Heart right ventricle (tissue), 16 donors: ENCODE measurements around the gene CFAP92. TPM values are rescaled to one million over a fixed set of nuclear protein-coding genes. Genes with fewer than 3 reads are reported as not detected.

Experiments used
- ATAC-seq, 8 donors: fragments of 200-7000 bp; cut with Tn5 transposase; one replicate each; pipeline ENCODE4 v1.9.1; 2020; ENCODE audit warnings: mild to moderate bottlenecking in 8 of 8, moderate library complexity in 8 of 8, moderate number of reproducible peaks in 1 of 8
- DNase-seq, 2 donors: peaks; one replicate each; pipeline ENCODE4 v3.0.0-alpha.2; 2020
- H3K27ac ChIP-seq, 10 donors: fragments of 200-600 bp; sonication (generic) in 2 of 10; one replicate each; pipeline versions ENCODE4 v1.5.0 to v1.8.0; 2020 to 2022; ENCODE audit warnings: mild to moderate bottlenecking in 3 of 10
- H3K27me3 ChIP-seq, 7 donors: fragments of 200-600 bp; one replicate each; pipeline ENCODE4 v1.8.0; 2021 to 2022; ENCODE audit warnings: mild to moderate bottlenecking in 2 of 7
- H3K36me3 ChIP-seq, 9 donors: fragments of 200-600 bp; sonication (generic) in 1 of 9; one replicate each; pipeline versions ENCODE4 v1.5.0 to v1.8.0; 2020 to 2022; ENCODE audit warnings: mild to moderate bottlenecking in 2 of 9
- H3K4me1 ChIP-seq, 9 donors: fragments of 200-600 bp; sonication (generic) in 1 of 9; one replicate each; pipeline versions ENCODE4 v1.5.0 to v1.8.0; 2020 to 2022; ENCODE audit warnings: mild to moderate bottlenecking in 4 of 9
- H3K4me3 ChIP-seq, 10 donors: fragments of 200-600 bp; sonication (generic) in 2 of 10; one replicate each; pipeline versions ENCODE4 v1.5.0 to v1.8.0; 2020 to 2022; ENCODE audit warnings: mild to moderate bottlenecking in 7 of 10, moderate library complexity in 2 of 10
- H3K9me3 ChIP-seq, 11 donors: fragments of 200-600 bp in 10 of 11; sonication (generic) in 2 of 11; one replicate each; pipeline versions ENCODE4 v1.5.0 to v1.8.0; 2013 to 2022; ENCODE audit warnings: mild to moderate bottlenecking in 2 of 11, control low read depth in 1 of 11, moderate library complexity in 1 of 11
- WGBS, 2 donors: extraction: QIAGEN DNeasy Blood & Tissue Kit; methylation state at CpG; one replicate each; pipeline ENCODE4 v1.1.7; 2013; ENCODE audit warnings: inconsistent platforms in 1 of 2; 5-methylcytosine and 5-hydroxymethylcytosine counted together
- intact Hi-C, 10 donors: fragments of 100-400 bp; cut with DNase I; formaldehyde crosslinking; loops; one replicate each; pipeline versions ENCODE4 v1.11.1 to v1.14.2; 2022
- polyA plus RNA-seq, 2 donors: library from polyadenylated mRNA; stranded (reverse); fragments of 200-250 nt; gene quantifications; one replicate each; pipeline ENCODE4 v1.2.3, GENCODE V29; 2013
- total RNA-seq, 10 donors: library from RNA; stranded (reverse); fragmentation: NEBNext Ultra II Directional in 3 of 10; extraction: Animal tissue kit (Norgen Biotek cat#: 25700) in 3 of 10; gene quantifications; one replicate each; pipeline versions ENCODE4 v1.2.1 to v1.2.4, GENCODE V29; 2021 to 2023
- TF ChIP-seq, protein P1 (sequence below), 9 donors: fragments of 200-600 bp; sonication (generic) in 2 of 9; IDR thresholded peaks; one replicate each; pipeline versions ENCODE4 v1.5.0 to v1.8.0; 2021 to 2022; ENCODE audit warnings: antibody characterized with exemption in 9 of 9, mild to moderate bottlenecking in 5 of 9, moderate library complexity in 1 of 9
- donor health status: Arrhythmogenic right ventricular cardiomyopathy.
- donor health status: ischemic (EF 13 %, LVEDD 7.1; RV severe dilation, severe dysfunction).
- donor health status: healthy with polysubstance abuse.
- donor health status: DM: no; HTN: yes; CAD: no.
- donor health status: DM: no; HTN: no; CAD: no.
- donor health status: ischemic (EF 25% LVEDD 6.9; RV normal size, moderate dysfunction).
- donor health status: ischemic (EF 25% LVEDD 5.7; RV mildly dilated, moderate dysfunction).
- donor health status: healthy.
- donor health status: DM: yes; HTN: yes; CAD: no.
- donor health status: Ischemic cardiomyopathy.
- donor health status: ischemic (EF 35%, LVEDD 5.7; RV mildly dilated, moderate dysfunction).
- donor health status: nonischemic (EF 11% LVEDD 7.7; RV severe dilation, severe dysfunction).
- donor health status: DM: yes; HTN: yes; CAD: no.
- donor health status: PGD.
- donor health status: ischemic (EF 29% LVEDD 5.4; RV normal size, mild dysfunction).
- donor health status: nonischemic (EF 23%, LVEDD 6.1; RV moderate dilation, normal function).

Gene CFAP92
- total and polyA plus RNA-seq, 12 donors: 0.12 to 1.2 (median 0.41) TPM

DNA sequence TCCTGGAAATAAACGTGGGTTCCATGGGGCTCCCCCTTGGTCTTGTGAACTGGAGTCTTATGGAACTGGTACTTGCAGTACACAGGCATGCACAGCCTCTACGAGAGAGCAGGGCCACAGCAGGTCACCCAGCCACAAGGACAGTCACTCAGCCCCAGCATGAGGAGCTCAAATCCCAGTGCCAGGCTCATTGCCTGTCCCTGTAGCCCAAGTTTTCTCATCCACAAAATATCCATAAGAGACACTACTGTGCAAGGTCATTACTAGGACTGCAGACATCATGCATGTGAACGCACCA, 48.0 kb downstream of the CFAP92 start:
- intact Hi-C loops: no loop called here
- no peak for DNase-seq
- WGBS, 2 donors: 72 to 79% methylated on average over 3 of the region's 3 CpGs
- TF ChIP-seq, protein P1, sequence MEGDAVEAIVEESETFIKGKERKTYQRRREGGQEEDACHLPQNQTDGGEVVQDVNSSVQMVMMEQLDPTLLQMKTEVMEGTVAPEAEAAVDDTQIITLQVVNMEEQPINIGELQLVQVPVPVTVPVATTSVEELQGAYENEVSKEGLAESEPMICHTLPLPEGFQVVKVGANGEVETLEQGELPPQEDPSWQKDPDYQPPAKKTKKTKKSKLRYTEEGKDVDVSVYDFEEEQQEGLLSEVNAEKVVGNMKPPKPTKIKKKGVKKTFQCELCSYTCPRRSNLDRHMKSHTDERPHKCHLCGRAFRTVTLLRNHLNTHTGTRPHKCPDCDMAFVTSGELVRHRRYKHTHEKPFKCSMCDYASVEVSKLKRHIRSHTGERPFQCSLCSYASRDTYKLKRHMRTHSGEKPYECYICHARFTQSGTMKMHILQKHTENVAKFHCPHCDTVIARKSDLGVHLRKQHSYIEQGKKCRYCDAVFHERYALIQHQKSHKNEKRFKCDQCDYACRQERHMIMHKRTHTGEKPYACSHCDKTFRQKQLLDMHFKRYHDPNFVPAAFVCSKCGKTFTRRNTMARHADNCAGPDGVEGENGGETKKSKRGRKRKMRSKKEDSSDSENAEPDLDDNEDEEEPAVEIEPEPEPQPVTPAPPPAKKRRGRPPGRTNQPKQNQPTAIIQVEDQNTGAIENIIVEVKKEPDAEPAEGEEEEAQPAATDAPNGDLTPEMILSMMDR (IDR thresholded peaks at IDR 0.05): no peak
- Histone ChIP-seq H3K4me1 (no peaks in the 10 kb centered on the region), H3K27ac (no peak overlapping the region), H3K27me3 (no peaks in the 10 kb centered on the region), H3K4me3 (no peak overlapping the region), H3K36me3 (no peaks in the 10 kb centered on the region), H3K9me3 (no peaks in the 10 kb centered on the region)
- peak in 1 of 8 donors; percentile 35 for ATAC-seq

DNA sequence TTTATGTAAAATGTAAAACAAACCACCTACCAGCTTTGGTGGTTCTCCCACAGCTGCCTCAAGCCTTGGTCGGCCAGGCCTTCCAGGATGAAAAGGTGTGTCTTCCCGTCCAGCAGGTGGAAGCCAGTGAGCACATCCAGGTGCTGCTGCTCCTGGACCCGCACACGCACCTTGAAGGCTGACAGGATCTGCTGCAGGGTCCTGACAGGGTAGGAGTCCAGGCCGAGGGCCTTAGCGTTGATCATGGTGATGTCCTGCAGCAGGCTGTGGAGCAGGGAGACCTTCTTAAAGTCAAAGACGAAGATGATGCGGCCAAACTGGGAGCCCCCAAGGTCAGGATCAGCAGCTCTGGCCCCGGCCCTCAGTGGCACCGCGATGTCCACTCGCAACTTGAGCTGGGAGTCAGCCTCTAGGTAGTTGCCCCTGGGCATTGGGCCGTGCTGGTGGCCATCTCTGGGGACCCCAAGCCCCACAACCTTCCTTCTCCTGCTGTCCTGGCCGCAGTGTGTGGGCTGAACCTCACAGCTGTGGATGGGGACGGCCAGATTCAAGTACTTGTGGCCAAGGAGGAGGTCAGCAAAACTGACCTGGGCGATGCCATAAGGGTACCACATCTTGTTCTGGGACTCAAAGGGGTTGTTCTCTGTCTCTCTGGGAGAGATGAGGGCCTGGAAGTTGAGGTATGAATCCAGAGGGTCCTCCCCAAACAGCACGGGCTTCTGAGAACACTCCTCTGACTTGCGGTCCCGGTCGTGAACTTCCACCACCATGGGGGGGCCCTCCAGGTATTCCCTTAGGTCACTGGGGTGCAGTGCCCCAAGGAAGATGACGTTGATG, 48.6 kb downstream of the CFAP92 start:
- intact Hi-C loops: no loop called here
- 90% methylated on average over 21 of the region's 21 CpGs for WGBS, 2 donors
- TF ChIP-seq, protein P1 (IDR thresholded peaks at IDR 0.05): no peak
- Histone ChIP-seq H3K9me3 (no peaks in the 10 kb centered on the region), H3K27me3 (no peaks in the 10 kb centered on the region), H3K36me3 (no peaks in the 10 kb centered on the region), H3K4me1 (no peaks in the 10 kb centered on the region), H3K4me3 (no peak overlapping the region), H3K27ac (no peak overlapping the region)
- ATAC-seq (no peak), DNase-seq (no peak)

DNA sequence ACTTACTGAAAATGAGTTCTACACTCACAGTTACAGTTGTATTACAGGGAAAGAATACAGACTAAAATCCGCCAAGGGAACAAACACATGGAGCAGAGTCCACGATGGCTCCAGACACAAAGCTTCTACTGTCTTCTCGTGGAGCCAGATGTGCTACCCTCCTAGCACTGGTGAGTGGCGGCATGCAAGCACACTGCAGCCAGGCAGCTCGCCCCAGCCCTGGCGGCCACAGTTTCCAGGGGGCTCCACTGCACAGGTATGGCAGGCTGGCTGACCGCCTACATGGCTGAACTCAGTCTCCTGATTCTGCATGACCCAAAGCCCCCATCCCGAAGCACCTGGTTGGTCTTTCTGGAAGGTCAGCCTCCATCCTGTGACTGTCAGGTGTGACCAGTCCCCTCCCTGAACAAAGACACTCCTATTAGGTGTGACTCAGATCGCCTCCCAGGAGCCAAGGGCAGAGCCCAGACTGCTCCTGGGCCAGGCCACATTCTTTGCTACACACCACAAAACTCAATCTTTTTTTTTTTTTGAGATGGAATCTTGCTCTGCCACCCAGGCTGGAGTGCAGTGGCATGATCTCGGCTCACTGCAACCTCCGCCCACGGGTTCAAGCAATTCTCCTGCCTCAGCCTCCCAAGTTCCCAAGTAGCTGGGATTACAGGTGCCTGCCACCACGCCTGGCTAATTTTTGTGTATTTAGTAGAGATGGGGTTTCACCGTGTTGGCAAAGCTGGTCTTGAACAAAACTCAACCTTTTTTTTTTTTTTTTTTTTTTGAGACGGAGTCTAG, 51.5 kb downstream of the CFAP92 start:
- TF ChIP-seq, protein P1 (IDR thresholded peaks at IDR 0.05): no peak
- no peak overlapping the region for H3K27ac ChIP-seq
- H3K9me3 ChIP-seq: no peaks in the 10 kb centered on the region
- ATAC-seq (no peak), DNase-seq (no peak)
- H3K27me3 ChIP-seq: no peaks in the 10 kb centered on the region
- 84 to 90% methylated on average over 14 to 15 of the region's 15 CpGs for WGBS, 2 donors
- H3K4me3 ChIP-seq: no peak overlapping the region
- intact Hi-C loops: no loop called here
- no peaks in the 10 kb centered on the region for H3K36me3 ChIP-seq
- no peaks in the 10 kb centered on the region for H3K4me1 ChIP-seq

DNA sequence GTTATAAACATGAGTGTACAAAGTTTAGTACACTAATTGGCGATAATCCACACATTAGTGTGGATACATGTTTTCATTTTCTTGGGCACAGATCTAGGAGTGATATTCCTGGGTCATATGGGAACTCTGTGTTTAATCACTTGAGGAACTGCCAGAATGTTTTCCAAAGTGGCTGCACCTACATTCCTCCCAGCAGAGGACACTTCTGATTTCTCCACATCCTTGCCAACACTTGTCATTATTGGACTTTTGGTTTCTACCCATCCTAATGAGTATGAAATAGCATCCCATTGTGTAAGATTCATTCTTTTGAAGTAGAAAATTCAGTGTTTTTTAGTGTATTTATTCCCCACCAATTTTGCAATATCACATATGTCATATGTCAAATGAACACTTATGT, 53.6 kb downstream of the CFAP92 start:
- DNase-seq (no peak), ATAC-seq (no peak)
- Histone ChIP-seq H3K36me3 (no peaks in the 10 kb centered on the region), H3K9me3 (no peaks in the 10 kb centered on the region), H3K4me3 (no peak overlapping the region), H3K4me1 (no peaks in the 10 kb centered on the region), H3K27ac (no peak overlapping the region), H3K27me3 (no peaks in the 10 kb centered on the region)
- WGBS, 2 donors: 92 to 94% methylated on average over 1 of the region's 1 CpG
- intact Hi-C loops: no loop called here
- TF ChIP-seq, protein P1 (IDR thresholded peaks at IDR 0.05): no peak
